Measurements from ENCODE around the gene DPP4. TPM values are rescaled to one million over a fixed set of nuclear protein-coding genes. Genes with fewer than 3 reads are reported as not detected.
"Not testable (repeated sequence)": the region's sequence is repeated elsewhere in the genome, so short reads cannot be mapped to it uniquely, and the experiment has no call there.

DPP4 gene
- total RNA-seq, 2 donors from 2014 or later = 25.5 to 40.5 TPM

GRCh38 chr2:161982548-161983330 lies 91.3 kb downstream of the DPP4 start:
- no peaks in the 10 kb centered on the region for H3K36me3 ChIP-seq
- no peaks in the 10 kb centered on the region for H3K27me3 ChIP-seq
- no peak for TF ChIP-seq CTCF (IDR thresholded peaks at IDR 0.05)
- H3K4me3 ChIP-seq = no peak overlapping the region
- H3K9me3 ChIP-seq = no peaks in the 10 kb centered on the region
- intact Hi-C loops (cut with DNase I) = no loop called here
- H3K27ac ChIP-seq = peak overlapping the region; percentile 80
- no peaks in the 10 kb centered on the region for H3K4me1 ChIP-seq
- peak; percentile 57 for DNase-seq
- no peak overlapping the region for H3K9ac ChIP-seq (ENCODE audit: low read depth in 2 of 2, low read length in 2 of 2)

- Histone ChIP-seq H3K27me3 (no peaks in the 10 kb centered on the region), H3K36me3 (no peaks in the 10 kb centered on the region), H3K9ac (ENCODE audit: low read depth in 2 of 2, low read length in 2 of 2) (peak overlapping the region in 1 of 2 donors; percentile 15), H3K9me3 (no peaks in the 10 kb centered on the region), H3K4me1 (no peaks in the 10 kb centered on the region), H3K27ac (peak overlapping the region; percentile 80), H3K4me3 (no peak overlapping the region)
- intact Hi-C loops (cut with DNase I) = no loop called here
- TF ChIP-seq CTCF (IDR thresholded peaks at IDR 0.05) = no peak
- DNase-seq = peak; percentile 67
Observed at GRCh38 chr2:161981679-161982250, 92.2 kb downstream of the DPP4 start.

GRCh38 chr2:161980976-161981375 lies 93.0 kb downstream of the DPP4 start:
- no peaks in the 10 kb centered on the region for H3K4me1 ChIP-seq
- no peaks in the 10 kb centered on the region for H3K9me3 ChIP-seq
- H3K27me3 ChIP-seq = no peaks in the 10 kb centered on the region
- intact Hi-C loops (cut with DNase I) = no loop called here
- no peak overlapping the region for H3K4me3 ChIP-seq
- H3K9ac ChIP-seq (ENCODE audit: low read depth in 2 of 2, low read length in 2 of 2) = no peak overlapping the region
- no peak for DNase-seq
- TF ChIP-seq CTCF (IDR thresholded peaks at IDR 0.05) = no peak
- H3K27ac ChIP-seq = peak overlapping the region; percentile 80
- no peaks in the 10 kb centered on the region for H3K36me3 ChIP-seq

- Histone ChIP-seq H3K4me1 (no peaks in the 10 kb centered on the region), H3K36me3 (no peaks in the 10 kb centered on the region), H3K27ac (no peak overlapping the region), H3K27me3 (no peaks in the 10 kb centered on the region), H3K9ac (ENCODE audit: low read depth in 2 of 2, low read length in 2 of 2) (no peak overlapping the region), H3K9me3 (no peaks in the 10 kb centered on the region), H3K4me3 (no peak overlapping the region)
- DNase-seq = no peak
- intact Hi-C loops (cut with DNase I) = no loop called here
- no peak for TF ChIP-seq CTCF (IDR thresholded peaks at IDR 0.05)
Observed at GRCh38 chr2:161979490-161979889, 94.5 kb downstream of the DPP4 start.

GRCh38 chr2:161977926-161978325 lies 96.1 kb downstream of the DPP4 start:
- H3K36me3 ChIP-seq; DNase-seq; H3K9ac ChIP-seq (ENCODE audit: low read depth in 2 of 2, low read length in 2 of 2); H3K27me3 ChIP-seq; H3K4me1 ChIP-seq; intact Hi-C loops (cut with DNase I); H3K4me3 ChIP-seq; H3K27ac ChIP-seq; H3K9me3 ChIP-seq: not testable (repeated sequence)

- DNase-seq = no peak
- intact Hi-C loops (cut with DNase I) = no loop called here
- Histone ChIP-seq H3K36me3 (no peaks in the 10 kb centered on the region), H3K9ac (ENCODE audit: low read depth in 2 of 2, low read length in 2 of 2) (no peak overlapping the region), H3K4me3 (no peak overlapping the region), H3K27ac (no peak overlapping the region), H3K9me3 (no peaks in the 10 kb centered on the region), H3K27me3 (no peaks in the 10 kb centered on the region), H3K4me1 (no peaks in the 10 kb centered on the region)
- no peak for TF ChIP-seq CTCF (IDR thresholded peaks at IDR 0.05)
Observed at GRCh38 chr2:161976917-161977316, 97.1 kb downstream of the DPP4 start.
